HG03571 (cell line): ENCODE results near the gene EIF1B.
A peak's percentile ranks its signal among the peaks of the same experiment; 100 is the strongest.
"Not testable (repeated sequence)": the region's sequence is repeated elsewhere in the genome, so short reads cannot be mapped to it uniquely, and the experiment has no call there.

Experiments used
- ATAC-seq: cut with Tn5 transposase; IDR thresholded peaks from one replicate; pipeline ENCODE4 v1.9.1; 2021; ENCODE audit not compliant: unreplicated experiment

EIF1B gene

DNA sequence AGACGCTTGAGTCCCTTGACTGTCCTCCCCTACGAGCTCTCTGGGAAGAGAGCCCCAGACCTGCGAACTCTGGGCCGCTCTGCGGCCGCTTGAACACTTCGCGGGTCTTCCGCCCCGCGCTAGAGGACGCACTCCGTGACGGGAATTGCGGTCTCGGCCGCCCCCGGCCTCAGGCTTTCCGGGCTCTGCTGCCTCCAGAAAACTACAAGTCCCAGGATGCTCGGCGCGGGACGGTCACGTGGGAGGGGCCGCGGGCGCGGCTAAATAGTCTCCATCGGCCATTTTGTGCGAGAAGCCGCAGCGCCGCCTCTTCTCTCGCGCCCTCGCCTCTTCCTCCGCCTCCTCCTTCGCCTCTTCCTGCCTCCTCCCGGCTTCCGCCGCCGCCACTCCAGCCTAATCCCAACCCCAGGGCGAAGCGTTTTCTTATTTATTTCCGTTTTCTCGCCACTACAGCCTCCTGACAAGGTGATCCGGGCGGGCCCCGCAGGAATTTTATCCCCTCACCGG lies at the start of gene EIF1B:
EIF1B (plus strand) TSS at position 290 of the 507 bp plus-strand sequence. CDS start 235 bp downstream, outside the sequence.
- peak; percentile 91 for ATAC-seq

DNA sequence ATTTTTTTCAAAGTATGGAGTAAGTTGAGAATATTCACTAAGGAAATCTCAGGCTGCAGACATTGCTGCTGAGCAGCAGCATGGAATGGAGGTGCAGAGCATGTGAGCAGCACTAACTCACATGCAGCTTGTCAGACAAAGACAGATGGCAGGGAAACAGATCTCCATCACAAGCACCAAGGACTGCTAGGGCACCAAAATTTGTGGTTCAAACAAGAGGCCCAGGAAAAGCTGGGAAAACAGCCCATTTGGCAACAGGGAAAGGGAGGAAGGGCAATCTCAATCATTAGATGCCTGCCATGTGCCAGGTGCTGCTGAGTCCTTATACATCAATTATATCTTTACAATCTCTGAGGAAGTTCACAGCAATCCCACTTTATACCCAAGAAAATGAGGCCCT lies 47.2 kb upstream of the EIF1B start:
- ATAC-seq = no peak

- ATAC-seq = no peak
These were observed 45.1 kb upstream of the EIF1B start for GRCh38 chr3:40264451-40264850.

DNA sequence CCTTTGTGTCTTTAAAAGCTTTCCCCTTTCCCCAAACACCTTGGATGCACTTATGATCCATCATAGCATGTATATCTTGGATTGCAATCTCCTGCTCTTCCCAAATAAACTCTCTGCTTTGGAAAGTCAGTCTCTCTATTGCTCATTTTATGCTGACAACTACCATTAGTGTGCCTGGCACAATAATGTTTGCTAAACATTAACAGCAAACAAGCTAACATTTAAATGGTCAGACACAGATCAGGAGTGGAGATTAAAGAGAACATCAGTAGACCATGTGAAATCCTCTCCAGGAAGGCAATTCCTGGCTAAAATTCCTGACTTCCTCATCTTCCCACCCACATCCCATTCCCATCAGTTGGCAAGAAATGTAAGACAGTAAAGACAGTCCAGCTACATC lies 44.3 kb upstream of the EIF1B start:
- ATAC-seq = no peak

DNA sequence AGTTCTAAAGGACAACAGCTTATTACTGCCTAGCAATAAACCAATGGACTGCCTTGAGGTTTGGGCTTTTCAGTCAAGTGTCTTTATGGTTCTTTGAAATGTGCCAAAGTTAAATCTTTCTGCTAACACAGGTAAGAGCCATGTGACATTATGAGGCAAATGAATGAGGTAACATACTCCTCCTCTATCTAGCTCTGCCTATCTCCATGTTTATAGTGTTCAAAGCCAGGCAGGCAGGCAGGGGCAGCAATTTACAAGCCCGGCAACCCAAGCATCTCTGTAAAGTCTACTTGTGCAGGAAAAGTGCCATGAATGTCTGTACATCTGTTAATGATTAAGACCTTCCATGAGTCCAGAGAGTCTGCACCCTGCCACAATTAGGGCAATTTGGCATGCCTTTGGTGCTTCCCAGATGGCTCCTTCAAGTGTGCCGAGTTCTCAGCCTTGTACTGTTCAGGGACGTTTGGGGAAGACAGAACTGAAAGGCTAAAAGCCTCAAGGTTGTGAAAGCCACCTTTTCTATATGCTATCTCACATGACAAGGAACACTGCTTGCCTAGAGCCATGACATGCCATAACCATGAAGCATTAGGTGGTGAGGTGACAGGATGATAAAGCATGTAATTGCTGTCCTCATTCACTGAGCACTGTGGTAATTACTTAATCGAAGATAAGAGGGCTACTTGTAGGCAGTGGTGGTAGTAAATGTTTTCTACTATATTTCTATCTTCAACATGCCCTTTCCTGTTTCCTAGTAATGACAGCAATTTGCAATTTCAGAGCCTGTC lies 41.4 kb upstream of the EIF1B start:
- ATAC-seq = no peak

- ATAC-seq = no peak
These were observed 40.5 kb upstream of the EIF1B start for GRCh38 chr3:40268802-40269524.

- no peak for ATAC-seq
These were observed 30.7 kb upstream of the EIF1B start for GRCh38 chr3:40278791-40279190.

GRCh38 chr3:40281995-40282394 lies 27.5 kb upstream of the EIF1B start:
- no peak for ATAC-seq

DNA sequence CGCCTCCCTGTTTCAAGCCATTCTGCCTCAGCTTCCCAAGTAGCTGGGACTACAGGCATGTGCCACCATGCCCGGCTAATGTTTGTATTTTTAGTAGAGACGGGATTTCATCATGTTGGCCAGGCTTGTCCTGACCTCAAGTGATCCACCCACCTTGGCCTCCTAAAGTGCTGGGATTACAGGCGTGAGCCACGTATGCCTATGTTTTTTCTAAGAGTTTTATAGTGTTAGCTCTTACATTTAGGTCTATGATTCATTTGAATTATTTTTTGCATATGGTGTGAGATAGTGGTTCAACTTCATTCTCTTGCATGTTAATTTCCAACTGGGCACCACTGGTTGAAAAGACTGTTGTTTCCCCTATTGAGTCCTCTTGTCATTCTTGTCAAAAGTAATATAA lies 26.4 kb upstream of the EIF1B start:
- ATAC-seq = not testable (repeated sequence)

DNA sequence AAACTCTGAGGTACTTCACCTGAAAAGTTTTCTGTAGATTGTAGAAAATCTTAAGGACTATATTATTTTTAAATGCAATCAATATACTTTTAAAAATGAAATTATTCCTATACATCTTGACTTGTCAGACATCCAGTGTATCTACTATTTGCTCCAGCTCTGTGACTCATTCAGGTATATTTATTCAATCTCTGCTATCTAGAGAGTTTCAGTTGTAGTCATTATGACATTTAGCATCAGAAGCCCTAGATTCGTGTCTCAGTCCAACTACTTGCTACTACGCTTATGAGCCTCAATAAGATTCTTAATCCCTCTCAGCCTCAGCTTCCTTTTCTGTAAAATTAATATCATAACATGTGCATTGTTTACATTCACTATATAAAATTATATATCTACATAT lies 22.3 kb upstream of the EIF1B start:
- no peak for ATAC-seq

DNA sequence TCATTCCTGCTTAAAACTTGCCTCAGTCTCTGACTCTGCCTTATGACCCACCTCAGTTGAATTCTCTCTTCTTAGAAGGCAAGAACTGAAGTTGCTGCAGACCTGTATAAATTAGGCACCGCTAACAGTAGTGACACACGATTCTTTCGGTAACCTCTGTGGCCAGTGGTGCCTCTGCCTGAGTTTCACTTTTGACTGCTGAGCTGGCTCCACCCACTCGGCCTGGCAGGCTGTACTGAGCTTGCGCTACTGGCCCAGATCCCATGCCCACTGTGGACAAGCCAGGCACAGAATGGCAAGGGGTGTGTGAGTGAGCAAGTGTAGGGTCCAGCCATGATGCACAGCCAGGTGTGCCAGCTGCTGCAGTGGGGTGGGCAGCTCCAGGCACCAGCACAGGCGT lies 19.1 kb upstream of the EIF1B start:
- ATAC-seq = no peak

GRCh38 chr3:40291471-40291870 lies 18.0 kb upstream of the EIF1B start:
- no peak for ATAC-seq

DNA sequence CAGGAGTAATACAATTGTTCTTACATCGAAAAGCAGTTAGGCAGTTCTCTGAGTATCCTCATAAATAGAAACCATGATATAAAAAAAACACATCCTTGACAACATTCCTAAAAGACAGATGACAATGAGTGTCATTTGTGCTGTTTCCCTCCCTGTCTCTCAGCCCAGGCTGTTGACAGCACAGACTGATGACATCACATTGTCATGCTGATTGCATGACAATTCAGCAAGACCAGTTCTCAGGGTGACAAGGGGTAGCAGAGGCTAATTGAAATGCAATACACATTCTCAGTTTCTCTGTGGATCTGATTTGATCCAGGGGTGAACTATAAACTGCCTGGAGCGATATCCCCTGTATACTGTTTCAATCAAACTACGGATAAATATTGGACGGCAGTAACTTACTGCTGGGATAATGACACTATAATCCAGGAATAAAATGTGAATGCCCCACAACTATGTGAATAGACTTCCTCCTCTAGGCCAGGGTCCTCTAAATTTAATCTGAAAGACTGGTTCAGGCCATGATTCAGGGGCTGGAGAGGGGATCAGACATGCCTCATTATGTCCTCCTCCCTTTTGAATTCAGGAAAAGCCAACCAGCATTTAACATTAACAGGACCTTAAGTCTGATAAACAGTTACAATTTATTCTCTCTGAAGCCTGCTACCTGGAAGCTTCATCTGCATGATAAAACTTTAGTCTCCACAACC lies 16.7 kb upstream of the EIF1B start:
- ATAC-seq = no peak

- ATAC-seq = no peak
These were observed 15.1 kb upstream of the EIF1B start for GRCh38 chr3:40294434-40294833.

DNA sequence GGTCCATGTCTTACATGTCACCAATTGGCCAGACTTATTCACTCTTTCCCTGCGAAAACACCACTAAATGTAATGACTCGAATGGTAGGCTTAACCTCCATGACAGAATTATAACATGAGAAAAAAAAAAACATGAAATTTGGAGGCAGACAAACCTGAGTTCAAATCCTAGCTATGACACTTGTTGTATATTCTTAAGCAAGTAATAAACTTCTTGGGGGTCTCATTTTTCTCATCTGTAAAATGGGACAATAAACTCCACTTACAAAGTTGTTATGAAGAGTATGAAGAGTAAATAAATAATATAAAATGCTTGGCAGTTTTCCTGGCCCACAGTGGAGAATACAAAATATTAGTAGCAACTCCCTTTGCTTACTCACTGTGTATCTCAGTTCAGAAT lies 11.4 kb upstream of the EIF1B start:
- ATAC-seq = no peak

DNA sequence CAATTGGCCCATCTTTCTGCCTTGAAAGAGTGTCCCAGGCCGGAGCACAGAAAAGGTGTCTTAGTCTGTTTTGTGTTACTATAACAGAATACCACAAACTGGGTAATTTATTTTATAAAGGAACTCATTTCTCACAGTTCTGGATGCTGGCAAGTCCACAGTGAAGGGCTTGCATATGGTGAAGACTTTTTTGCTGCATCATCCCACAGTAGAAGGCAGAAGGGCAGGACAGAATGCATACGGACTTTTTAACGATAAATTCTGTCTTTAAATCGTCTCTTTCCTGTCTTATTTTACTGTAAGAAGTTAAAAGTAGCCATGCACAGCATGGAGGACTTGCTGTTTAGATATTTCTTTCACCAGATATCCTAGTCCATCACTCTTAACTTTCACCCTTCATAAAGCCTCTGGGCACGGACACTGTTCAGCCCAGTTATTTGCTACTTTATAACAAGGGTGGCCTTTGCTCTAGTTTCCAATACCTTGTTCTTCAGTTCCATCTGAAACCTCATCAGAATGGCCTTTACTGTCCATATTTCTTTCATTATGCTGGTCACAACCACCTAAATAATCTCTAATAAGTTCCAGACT lies 10.3 kb upstream of the EIF1B start:
- ATAC-seq = no peak

DNA sequence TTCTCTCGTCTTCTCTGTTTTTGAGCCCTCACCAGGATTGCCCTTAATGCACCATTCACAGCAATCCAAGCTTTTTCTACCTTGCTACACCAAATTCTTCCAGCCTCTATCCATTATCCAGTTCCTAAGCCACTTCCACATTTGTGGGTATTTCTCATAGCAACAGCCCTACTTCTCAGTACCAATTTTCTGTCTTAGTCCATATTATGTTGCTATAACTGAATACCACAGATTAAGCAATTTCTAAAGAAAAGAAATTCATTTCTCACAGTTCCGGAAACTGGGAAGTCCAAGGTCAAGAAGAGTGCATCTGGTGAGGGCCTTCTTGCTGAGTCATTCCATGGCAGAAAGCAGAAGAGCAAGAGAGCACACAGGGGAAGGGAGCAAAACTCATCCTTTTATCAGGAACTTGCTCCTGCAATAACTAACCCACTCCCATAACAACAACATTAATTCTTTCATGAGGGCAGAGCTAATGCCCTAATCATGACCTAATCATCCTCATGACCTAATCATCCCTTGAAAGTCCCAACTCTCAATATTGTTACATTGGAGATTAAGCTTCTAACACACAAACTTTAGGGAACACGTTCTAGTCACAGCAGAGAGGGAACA lies 9.7 kb upstream of the EIF1B start:
- no peak for ATAC-seq

DNA sequence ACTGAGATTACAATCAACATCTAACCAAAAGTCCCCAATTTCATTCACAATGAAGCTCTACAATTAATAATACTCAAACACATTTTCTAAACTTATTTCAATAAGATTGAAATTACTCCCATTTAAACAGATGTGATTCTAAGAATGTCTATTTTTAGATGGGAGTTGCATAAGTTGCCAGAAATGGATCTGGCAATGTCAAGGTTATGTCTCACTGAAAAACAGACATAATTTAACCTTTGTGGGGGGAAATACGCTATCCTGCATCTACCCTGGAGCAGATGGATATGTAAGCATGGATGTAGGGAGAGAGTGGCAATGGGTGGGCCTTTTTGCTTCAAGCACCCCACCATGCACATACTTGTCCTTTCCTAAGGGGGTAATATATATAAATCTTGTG lies 6.7 kb upstream of the EIF1B start:
- no peak for ATAC-seq

DNA sequence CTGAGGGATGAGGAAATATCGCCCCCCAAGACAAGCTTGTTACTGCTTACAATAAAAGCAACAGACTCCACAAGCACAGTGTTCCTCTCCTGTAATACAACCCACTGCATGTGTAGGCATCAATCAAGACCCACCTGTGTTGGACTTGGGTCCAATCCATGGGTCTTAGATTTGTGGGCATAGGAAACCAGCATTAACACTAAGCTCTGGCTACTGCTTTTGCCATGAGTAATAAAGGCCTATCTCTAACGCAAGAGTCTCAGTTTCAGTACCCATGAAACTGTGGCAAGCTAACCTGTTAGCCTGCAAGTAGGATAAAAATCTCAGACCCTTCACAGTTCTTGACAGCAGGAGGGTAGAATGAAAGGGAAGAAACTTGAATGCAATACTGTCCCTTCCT lies 5.2 kb upstream of the EIF1B start:
- no peak for ATAC-seq

GRCh38 chr3:40306336-40306735 lies 3.2 kb upstream of the EIF1B start:
- ATAC-seq = no peak

DNA sequence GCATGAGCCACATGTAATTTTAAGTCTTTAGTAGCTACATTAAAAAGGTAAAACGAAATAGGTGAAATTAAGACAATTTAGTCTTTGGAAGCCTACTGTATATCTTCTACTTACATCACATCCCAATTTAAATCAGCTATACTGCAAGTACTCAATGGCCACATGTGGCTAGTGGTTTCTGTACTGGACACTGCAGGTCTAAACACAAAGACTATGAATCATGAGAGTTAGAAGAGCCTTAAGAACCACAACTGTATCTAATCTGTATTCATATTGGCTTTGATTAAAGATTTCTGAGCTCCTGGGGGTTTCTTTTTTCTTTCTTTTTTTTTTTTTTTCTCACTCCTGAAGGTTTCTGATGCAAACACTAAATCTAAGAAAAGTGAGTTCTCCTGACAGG lies 2.3 kb upstream of the EIF1B start:
- no peak for ATAC-seq
